Right lobe of liver (tissue), 6 donors: ENCODE results near the gene LIN52. TPM values are rescaled to one million over a fixed set of nuclear protein-coding genes. Genes with fewer than 3 reads are reported as not detected.

ENCODE experiments used
- ATAC-seq, 4 donors: fragments of 200-7000 bp; cut with Tn5 transposase; one replicate each; pipeline ENCODE4 v1.9.1; 2020; ENCODE audit warnings: mild to moderate bottlenecking in 4 of 4, moderate library complexity in 4 of 4
- DNase-seq, 3 donors: peaks; one replicate each; pipeline ENCODE4 v3.0.0-alpha.2; 2020
- H3K27ac ChIP-seq, 3 donors: fragments of 200-600 bp; one replicate each; pipeline ENCODE4 v1.8.0; 2022
- H3K27me3 ChIP-seq, 2 donors: fragments of 200-600 bp; one replicate each; pipeline ENCODE4 v1.8.0; 2022
- H3K36me3 ChIP-seq, 4 donors: fragments of 200-600 bp; sonication (generic) in 1 of 4; one replicate each; pipeline versions ENCODE4 v1.5.1 to v1.8.0; 2017 to 2022; ENCODE audit warnings: control low read depth in 1 of 4
- H3K4me1 ChIP-seq, 4 donors: fragments of 200-600 bp; sonication (generic) in 1 of 4; one replicate each; pipeline versions ENCODE4 v1.5.1 to v1.8.0; 2017 to 2022; ENCODE audit warnings: control low read depth in 1 of 4
- H3K4me3 ChIP-seq, 3 donors: fragments of 200-600 bp; one replicate each; pipeline ENCODE4 v1.8.0; 2022
- H3K9me3 ChIP-seq, 4 donors: fragments of 200-600 bp; sonication (generic) in 1 of 4; one replicate each; pipeline versions ENCODE4 v1.5.1 to v1.8.0; 2017 to 2022; ENCODE audit warnings: control low read depth in 1 of 4
- CTCF ChIP-seq, 4 donors: fragments of 200-600 bp in 3 of 4; fragments of 450-650 bp in 1 of 4; IDR thresholded peaks; one replicate each; pipeline versions ENCODE4 v1.5.1 to v1.8.0; 2016 to 2022; ENCODE audit warnings: antibody characterized with exemption in 4 of 4, mild to moderate bottlenecking in 2 of 4
- POLR2A ChIP-seq: fragments of 450-650 bp; IDR thresholded peaks from one replicate; pipeline ENCODE4 v1.6.1; 2017; ENCODE audit warnings: antibody characterized with exemption, mild to moderate bottlenecking
- WGBS: methylation state at CpG from one replicate; pipeline ENCODE4 v1.1.6; 2018; ENCODE audit warnings: low coverage, low lambda C conversion rate; ENCODE audit not compliant: insufficient coverage; ENCODE audit errors: missing lambda C conversion rate; 5-methylcytosine and 5-hydroxymethylcytosine counted together
- intact Hi-C, 2 donors: fragments of 100-400 bp; cut with DNase I; formaldehyde crosslinking; loops; one replicate each; pipeline versions ENCODE4 v1.11.2 to v1.14.1; 2022
- total RNA-seq, 6 experiments: library from RNA; depleted of rRNA in 2 of 6; stranded (reverse); fragments of >200 nt in 2 of 6; fragmentation: NEBNext Ultra II Directional in 3 of 6; extraction: Animal tissue kit (Norgen Biotek cat#: 25700) in 3 of 6; gene quantifications; one replicate each; pipeline versions ENCODE4 v1.1.0 to v1.2.4, GENCODE V29; 2016 to 2023
- donor health status: DM: no; HTN: yes; CAD: no.
- donor health status: DM: no; HTN: no; CAD: no.
- donor health status: DM: no; HTN: no; CAD: no.
- donor health status: DM: no; HTN: yes; CAD: no.
- donor health status: DM: no; HTN: yes; CAD: no.

LIN52 gene
- total RNA-seq, 6 experiments from 2014 or later = 2.3 to 59.5 (median 4.8) TPM

- H3K36me3 ChIP-seq = peaks cover 0 to 7% (median 0%) of the 10 kb centered on the region in 4 donors
- no peak overlapping the region for H3K27ac ChIP-seq
- H3K4me3 ChIP-seq = no peak overlapping the region
- H3K4me1 ChIP-seq = no peaks in the 10 kb centered on the region
- no peaks in the 10 kb centered on the region for H3K27me3 ChIP-seq
- 95% methylated on average over 6 of the region's 8 CpGs for WGBS
- ATAC-seq (no peak), DNase-seq (no peak)
- TF ChIP-seq POLR2A (no peak), CTCF (IDR thresholded peaks at IDR 0.05) (no peak)
- no peaks in the 10 kb centered on the region for H3K9me3 ChIP-seq
- intact Hi-C loops = no loop called here
Observed at GRCh38 chr14:74194506-74195274, 109.9 kb downstream of the LIN52 start.

- no peak for TF ChIP-seq POLR2A
- TF ChIP-seq CTCF (IDR thresholded peaks at IDR 0.05) = no peak
- no peaks in the 10 kb centered on the region for H3K9me3 ChIP-seq
- DNase-seq (no peak), ATAC-seq (no peak)
- no peaks in the 10 kb centered on the region for H3K27me3 ChIP-seq
- H3K4me1 ChIP-seq = no peaks in the 10 kb centered on the region
- WGBS = 97% methylated on average over 6 of the region's 7 CpGs
- intact Hi-C loops = no loop called here
- H3K27ac ChIP-seq = no peak overlapping the region
- H3K36me3 ChIP-seq = peaks cover 0 to 8% (median 0%) of the 10 kb centered on the region in 4 donors
- H3K4me3 ChIP-seq = no peak overlapping the region
Observed at GRCh38 chr14:74195623-74196022, 110.9 kb downstream of the LIN52 start.

GRCh38 chr14:74198441-74199234, 113.9 kb downstream of the LIN52 start:
- intact Hi-C loops = no loop called here
- no peak for ATAC-seq

GRCh38 chr14:74202113-74202512, 117.4 kb downstream of the LIN52 start:
- Histone ChIP-seq H3K27me3 (no peaks in the 10 kb centered on the region), H3K9me3 (no peaks in the 10 kb centered on the region), H3K27ac (no peak overlapping the region), H3K36me3 (peaks cover 0 to 8% (median 0%) of the 10 kb centered on the region in 4 donors), H3K4me3 (no peak overlapping the region), H3K4me1 (peaks cover 0 to 3% (median 0%) of the 10 kb centered on the region in 4 donors)
- no peak for DNase-seq
- TF ChIP-seq POLR2A (no peak), CTCF (IDR thresholded peaks at IDR 0.05) (no peak)
- no peak for ATAC-seq
- intact Hi-C loops = no loop called here

More at GRCh38 chr14:74198441-74199234, 113.9 kb downstream of the LIN52 start:
- TF ChIP-seq POLR2A = no peak
- TF ChIP-seq CTCF (IDR thresholded peaks at IDR 0.05) = no peak
- no peak for DNase-seq
- Histone ChIP-seq H3K27me3 (no peaks in the 10 kb centered on the region), H3K4me3 (no peak overlapping the region), H3K9me3 (no peaks in the 10 kb centered on the region), H3K4me1 (no peaks in the 10 kb centered on the region), H3K36me3 (peaks cover 0 to 8% (median 0%) of the 10 kb centered on the region in 4 donors), H3K27ac (no peak overlapping the region)
- 96% methylated on average over 7 of the region's 7 CpGs for WGBS
